Thoracic aorta (tissue), 2 donors: Measurements from ENCODE around the gene IPO9. TPM values are rescaled to one million over a fixed set of nuclear protein-coding genes. Genes with fewer than 3 reads are reported as not detected.

Experiments used
- ATAC-seq: fragments of 150-250 bp; one replicate; pipeline ENCODE4 v1.8.0; 2017; ENCODE audit warnings: low read depth; ENCODE audit not compliant: insufficient number of reproducible peaks, low FRiP score
- DNase-seq: peaks from one replicate; pipeline ENCODE4 v3.0.0-alpha.2; 2020; ENCODE audit warnings: low spot score
- H3K27ac ChIP-seq, 2 donors: fragments of 200-600 bp; sonication (generic); 1 replicate in 1 of 2; 2 replicates in 1 of 2; pipeline ENCODE4 v1.5.1; 2016; ENCODE audit warnings: mild to moderate bottlenecking in 2 of 2, moderate library complexity in 2 of 2
- H3K27me3 ChIP-seq: fragments of 200-600 bp; sonication (generic); replicated peaks from 2 replicates; pipeline ENCODE4 v1.6.0; 2016; ENCODE audit warnings: mild to moderate bottlenecking; ENCODE audit not compliant: insufficient read depth
- H3K36me3 ChIP-seq: fragments of 200-600 bp; sonication (generic); one replicate; pipeline ENCODE4 v1.5.1; 2016
- H3K4me1 ChIP-seq, 2 donors: fragments of 200-600 bp; sonication (generic); 1 replicate in 1 of 2; 2 replicates in 1 of 2; pipeline versions ENCODE4 v1.5.1 to v1.6.0; 2016; ENCODE audit warnings: low read depth in 2 of 2, mild to moderate bottlenecking in 1 of 2; ENCODE audit not compliant: control insufficient read depth in 1 of 2
- H3K4me3 ChIP-seq: fragments of 200-600 bp; sonication (generic); 2 replicates; pipeline ENCODE4 v1.5.1; 2016; ENCODE audit warnings: mild to moderate bottlenecking
- H3K9me3 ChIP-seq: fragments of 200-600 bp; sonication (generic); 2 replicates; pipeline ENCODE4 v1.5.1; 2016
- total RNA-seq, 2 donors: library from RNA; depleted of rRNA; stranded (reverse); fragments of >200 nt; gene quantifications; one replicate each; pipeline versions ENCODE4 v1.1.0 to v1.2.3, GENCODE V29; 2016
- TF ChIP-seq, protein P1 (sequence below): fragments of 200-600 bp; sonication (generic); IDR thresholded peaks from one replicate; pipeline ENCODE4 v1.5.1; 2019; ENCODE audit warnings: antibody characterized with exemption

The IPO9 gene
- total RNA-seq, 2 donors from 2014 or later = 21.4 to 32.6 TPM

DNA sequence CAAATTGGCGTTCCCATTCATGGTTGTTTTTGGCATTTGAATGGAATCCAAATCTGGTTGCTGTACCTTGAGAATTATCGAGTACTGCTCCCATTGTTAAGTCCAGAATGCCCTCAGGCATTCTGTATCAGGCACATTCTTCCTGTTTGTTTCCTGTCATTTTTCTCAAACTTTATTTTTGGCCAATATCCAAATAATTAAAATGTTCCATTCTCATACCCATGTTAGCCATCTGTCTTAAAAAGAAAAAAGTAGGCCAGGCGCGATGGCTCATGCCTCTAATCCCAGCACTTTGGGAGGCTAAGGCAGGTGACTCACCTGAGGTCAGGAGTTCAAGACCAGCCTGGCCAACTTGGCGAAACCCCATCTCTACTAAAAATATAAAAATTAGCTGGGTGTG lies 30.5 kb downstream of the IPO9 start:
- Histone ChIP-seq H3K4me3 (no peak overlapping the region), H3K36me3 (peaks cover 49% of the 10 kb centered on the region)

DNA sequence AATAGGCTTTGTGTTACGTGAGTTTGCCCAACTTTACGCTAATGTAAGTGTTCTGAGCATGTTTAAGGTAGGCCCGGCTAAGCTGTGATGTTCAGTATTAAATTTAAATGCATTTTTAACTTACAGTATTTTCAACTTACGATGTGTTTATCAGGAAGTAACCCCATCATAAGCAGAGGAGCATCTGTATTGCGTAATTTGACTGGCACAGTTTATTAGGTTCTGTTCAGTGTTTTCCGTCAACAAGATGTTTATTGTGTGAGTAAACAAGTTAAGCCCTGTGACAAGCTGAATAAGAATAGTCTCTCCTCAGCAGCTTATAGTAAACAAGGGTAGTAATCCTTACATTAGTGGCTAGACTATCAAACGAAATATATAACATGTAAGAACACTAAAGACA lies 32.5 kb downstream of the IPO9 start:
- Histone ChIP-seq H3K4me3 (no peak overlapping the region), H3K27ac (no peak overlapping the region), H3K9me3 (no peaks in the 10 kb centered on the region), H3K27me3 (no peaks in the 10 kb centered on the region), H3K4me1 (no peaks in the 10 kb centered on the region), H3K36me3 (peaks cover 41% of the 10 kb centered on the region)
- DNase-seq (no peak), ATAC-seq (no peak)
- TF ChIP-seq, protein P1, sequence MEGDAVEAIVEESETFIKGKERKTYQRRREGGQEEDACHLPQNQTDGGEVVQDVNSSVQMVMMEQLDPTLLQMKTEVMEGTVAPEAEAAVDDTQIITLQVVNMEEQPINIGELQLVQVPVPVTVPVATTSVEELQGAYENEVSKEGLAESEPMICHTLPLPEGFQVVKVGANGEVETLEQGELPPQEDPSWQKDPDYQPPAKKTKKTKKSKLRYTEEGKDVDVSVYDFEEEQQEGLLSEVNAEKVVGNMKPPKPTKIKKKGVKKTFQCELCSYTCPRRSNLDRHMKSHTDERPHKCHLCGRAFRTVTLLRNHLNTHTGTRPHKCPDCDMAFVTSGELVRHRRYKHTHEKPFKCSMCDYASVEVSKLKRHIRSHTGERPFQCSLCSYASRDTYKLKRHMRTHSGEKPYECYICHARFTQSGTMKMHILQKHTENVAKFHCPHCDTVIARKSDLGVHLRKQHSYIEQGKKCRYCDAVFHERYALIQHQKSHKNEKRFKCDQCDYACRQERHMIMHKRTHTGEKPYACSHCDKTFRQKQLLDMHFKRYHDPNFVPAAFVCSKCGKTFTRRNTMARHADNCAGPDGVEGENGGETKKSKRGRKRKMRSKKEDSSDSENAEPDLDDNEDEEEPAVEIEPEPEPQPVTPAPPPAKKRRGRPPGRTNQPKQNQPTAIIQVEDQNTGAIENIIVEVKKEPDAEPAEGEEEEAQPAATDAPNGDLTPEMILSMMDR = no peak

More for the DNA sequence above, 30.5 kb downstream of the IPO9 start:
- Histone ChIP-seq H3K27ac (no peak overlapping the region), H3K9me3 (no peaks in the 10 kb centered on the region), H3K27me3 (no peaks in the 10 kb centered on the region), H3K4me1 (no peaks in the 10 kb centered on the region)
- ATAC-seq (no peak), DNase-seq (no peak)
- TF ChIP-seq, protein P1 = no peak

DNA sequence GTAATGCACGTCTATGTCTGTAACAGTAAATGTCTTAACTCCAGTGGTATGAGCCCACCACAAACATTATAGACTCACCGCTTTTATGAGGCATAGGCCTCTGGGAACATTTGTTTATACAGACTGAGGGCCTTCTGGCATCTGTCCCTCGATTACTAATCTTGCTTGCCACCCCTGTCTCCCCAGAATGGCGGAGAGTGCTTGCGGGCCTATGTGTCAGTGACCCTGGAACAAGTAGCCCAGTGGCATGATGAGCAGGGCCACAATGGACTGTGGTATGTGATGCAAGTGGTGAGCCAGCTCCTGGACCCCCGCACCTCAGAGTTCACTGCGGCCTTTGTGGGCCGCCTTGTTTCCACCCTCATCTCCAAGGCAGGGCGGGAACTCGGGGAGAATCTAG lies 41.4 kb downstream of the IPO9 start:
- H3K36me3 ChIP-seq = peaks cover 61% of the 10 kb centered on the region
- TF ChIP-seq, protein P1 = no peak
- no peaks in the 10 kb centered on the region for H3K4me1 ChIP-seq
- H3K27me3 ChIP-seq = no peaks in the 10 kb centered on the region
- no peak overlapping the region for H3K4me3 ChIP-seq
- H3K9me3 ChIP-seq = no peaks in the 10 kb centered on the region
- H3K27ac ChIP-seq = no peak overlapping the region
- DNase-seq = no peak
- ATAC-seq = no peak

DNA sequence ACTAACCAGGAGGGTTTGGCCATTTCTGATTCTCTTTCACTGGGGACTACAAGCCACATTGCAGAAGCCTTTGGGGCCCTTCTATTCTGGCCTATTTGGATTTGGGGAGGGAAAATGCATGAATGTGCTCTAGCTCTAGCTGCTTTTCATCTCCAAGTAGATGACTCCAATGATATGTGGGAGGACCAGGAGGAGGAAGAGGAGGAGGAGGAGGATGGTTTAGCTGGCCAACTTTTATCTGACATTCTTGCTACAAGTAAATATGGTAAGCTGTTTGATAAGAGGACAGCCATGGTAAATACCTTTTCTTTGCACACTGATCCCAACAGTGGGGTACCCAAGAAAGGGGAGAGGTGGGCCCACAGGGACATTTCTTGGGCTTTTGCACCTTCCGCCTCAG lies 45.7 kb downstream of the IPO9 start:
- H3K27ac ChIP-seq = no peak overlapping the region
- ATAC-seq (no peak), DNase-seq (no peak)
- H3K4me3 ChIP-seq = no peak overlapping the region
- H3K27me3 ChIP-seq = no peaks in the 10 kb centered on the region
- TF ChIP-seq, protein P1 = no peak
- H3K36me3 ChIP-seq = peaks cover 38% of the 10 kb centered on the region
- peaks cover 0 to 9% of the 10 kb centered on the region in 2 donors for H3K4me1 ChIP-seq
- H3K9me3 ChIP-seq = no peaks in the 10 kb centered on the region

DNA sequence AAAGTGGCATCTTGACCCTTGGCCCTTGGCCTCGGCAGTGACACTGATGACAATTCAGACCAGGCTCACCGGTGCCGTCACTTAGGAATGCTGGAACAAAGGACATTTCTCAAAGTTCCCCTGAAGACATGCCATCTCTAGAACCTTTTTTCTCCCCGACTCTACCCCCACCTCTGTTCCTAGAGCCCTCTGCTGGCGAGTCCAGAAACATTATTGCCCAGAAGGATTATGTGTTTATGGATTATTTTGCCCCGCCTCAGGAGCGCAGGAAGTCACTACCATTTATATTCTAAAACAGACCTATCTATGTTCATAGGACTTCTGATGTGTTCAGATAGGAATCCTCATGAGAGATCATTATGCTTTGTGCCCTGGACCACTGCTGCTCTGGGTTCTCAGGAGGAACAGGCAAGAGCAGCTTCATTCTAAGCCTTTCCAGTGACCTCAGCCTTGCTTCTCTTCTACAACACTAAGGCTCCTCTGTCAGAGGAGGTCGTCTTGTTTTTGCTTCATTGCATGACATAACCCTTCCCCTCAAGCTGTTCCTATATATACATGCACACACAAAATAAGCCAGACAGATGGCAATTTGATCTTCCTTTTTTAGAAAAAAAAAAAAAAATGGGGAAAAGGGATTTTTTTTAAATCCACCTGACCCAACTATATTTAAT lies 47.3 kb downstream of the IPO9 start:
- Histone ChIP-seq H3K4me1 (peaks cover 0 to 9% of the 10 kb centered on the region in 2 donors), H3K27ac (no peak overlapping the region), H3K9me3 (no peaks in the 10 kb centered on the region), H3K4me3 (no peak overlapping the region), H3K27me3 (no peaks in the 10 kb centered on the region), H3K36me3 (peaks cover 25% of the 10 kb centered on the region)
- TF ChIP-seq, protein P1 = peak; percentile 37
- ATAC-seq (no peak), DNase-seq (no peak)
